H9 (cell line): ENCODE measurements around the gene GSX2. TPM values are rescaled to one million over a fixed set of nuclear protein-coding genes. Genes with fewer than 3 reads are reported as not detected.
A peak's percentile ranks its signal among the peaks of the same experiment; 100 is the strongest.

ENCODE experiments used
- DNase-seq: peaks from one replicate; pipeline ENCODE4 v3.0.0-alpha.2; 2017
- H2AFZ ChIP-seq: one replicate; pipeline ENCODE4 v1.6.1; 2013; ENCODE audit warnings: mild to moderate bottlenecking, low read length, control low read depth, moderate library complexity
- H2AK5ac ChIP-seq: 2 replicates; pipeline ENCODE4 v1.6.1; 2013; ENCODE audit warnings: low read length, control low read depth, mixed read lengths; ENCODE audit not compliant: insufficient read length
- H2BK120ac ChIP-seq: one replicate; pipeline ENCODE4 v1.6.1; 2013; ENCODE audit warnings: low read depth, mild to moderate bottlenecking, low read length, control low read depth, inconsistent platforms; ENCODE audit not compliant: poor library complexity, severe bottlenecking
- H2BK12ac ChIP-seq: 2 replicates; pipeline ENCODE4 v1.6.1; 2013; ENCODE audit warnings: low read length, control low read depth, mixed read lengths, low read depth; ENCODE audit not compliant: insufficient read length
- H2BK15ac ChIP-seq: 2 replicates; pipeline ENCODE4 v1.6.1; 2013; ENCODE audit warnings: low read depth, low read length, control low read depth
- H2BK20ac ChIP-seq: one replicate; pipeline ENCODE4 v1.6.1; 2013; ENCODE audit warnings: low read depth, mild to moderate bottlenecking, low read length, control low read depth, inconsistent platforms; ENCODE audit not compliant: poor library complexity, severe bottlenecking
- H2BK5ac ChIP-seq: 2 replicates; pipeline ENCODE4 v1.6.1; 2013; ENCODE audit warnings: low read length, control low read depth, mixed read lengths; ENCODE audit not compliant: insufficient read length
- H3K14ac ChIP-seq: 2 replicates; pipeline ENCODE4 v1.6.1; 2013; ENCODE audit warnings: low read length, control low read depth; ENCODE audit not compliant: insufficient read depth
- H3K18ac ChIP-seq: 2 replicates; pipeline ENCODE4 v1.6.1; 2013; ENCODE audit warnings: low read depth, mild to moderate bottlenecking, mixed read lengths, low read length, control low read depth; ENCODE audit not compliant: insufficient read length
- H3K23ac ChIP-seq: 2 replicates; pipeline ENCODE4 v1.6.1; 2013; ENCODE audit warnings: low read length, control low read depth, mixed read lengths, low read depth; ENCODE audit not compliant: insufficient read length
- H3K23me2 ChIP-seq: 2 replicates; pipeline ENCODE4 v1.6.1; 2013; ENCODE audit warnings: low read depth, mild to moderate bottlenecking, mixed read lengths, low read length, control low read depth; ENCODE audit not compliant: insufficient read length, poor library complexity, severe bottlenecking
- H3K27ac ChIP-seq: 2 replicates; pipeline ENCODE4 v1.5.1; 2013; ENCODE audit warnings: low read length, control low read depth, mixed read lengths, low read depth; ENCODE audit not compliant: insufficient read length
- H3K27me3 ChIP-seq: 2 replicates; pipeline ENCODE4 v1.6.1; 2013; ENCODE audit warnings: low read length, control low read depth, inconsistent platforms; ENCODE audit not compliant: insufficient read depth
- H3K4ac ChIP-seq: 2 replicates; pipeline ENCODE4 v1.6.1; 2013; ENCODE audit warnings: low read depth, mild to moderate bottlenecking, control low read depth, inconsistent platforms, low read length, moderate library complexity
- H3K4me1 ChIP-seq: 2 replicates; pipeline ENCODE4 v1.6.1; 2013; ENCODE audit warnings: low read length, control low read depth, inconsistent platforms; ENCODE audit not compliant: insufficient read depth
- H3K4me2 ChIP-seq: 2 replicates; pipeline ENCODE4 v1.6.1; 2013; ENCODE audit warnings: low read length, control low read depth, mixed read lengths; ENCODE audit not compliant: insufficient read length, insufficient read depth
- H3K56ac ChIP-seq: 2 replicates; pipeline ENCODE4 v1.6.1; 2013; ENCODE audit warnings: low read depth, mild to moderate bottlenecking, mixed read lengths, low read length, control low read depth; ENCODE audit not compliant: insufficient read length
- H3K79me1 ChIP-seq: 2 replicates; pipeline ENCODE4 v1.6.1; 2013; ENCODE audit warnings: low read depth, mild to moderate bottlenecking, moderate library complexity, low read length, control low read depth, inconsistent platforms; ENCODE audit not compliant: insufficient read depth, poor library complexity, severe bottlenecking
- H3K79me2 ChIP-seq: 2 replicates; pipeline ENCODE4 v1.6.1; 2013; ENCODE audit warnings: low read length, control low read depth, inconsistent platforms; ENCODE audit not compliant: insufficient read depth
- H3K9ac ChIP-seq: 2 replicates; pipeline ENCODE4 v1.6.1; 2013; ENCODE audit warnings: low read length, control low read depth, mixed read lengths; ENCODE audit not compliant: insufficient read length; ENCODE audit errors: extremely low read depth
- H3K9me3 ChIP-seq: one replicate; pipeline ENCODE4 v1.6.1; 2013; ENCODE audit warnings: low read depth, low read length, inconsistent platforms; ENCODE audit not compliant: control insufficient read depth
- H3T11ph ChIP-seq: one replicate; pipeline ENCODE4 v1.6.1; 2013; ENCODE audit warnings: mild to moderate bottlenecking, low read length, control low read depth, inconsistent platforms
- H4K20me1 ChIP-seq: one replicate; pipeline ENCODE4 v1.6.1; 2013; ENCODE audit not compliant: control insufficient read depth, insufficient read length, insufficient read depth
- H4K5ac ChIP-seq: 2 replicates; pipeline ENCODE4 v1.6.1; 2013; ENCODE audit warnings: low read depth, mild to moderate bottlenecking, mixed read lengths, low read length, control low read depth; ENCODE audit not compliant: insufficient read length
- H4K8ac ChIP-seq: replicated peaks from 2 replicates; pipeline ENCODE4 v1.6.1; 2013; ENCODE audit warnings: low read length, control low read depth, mixed read lengths, low read depth; ENCODE audit not compliant: insufficient read length
- H4K91ac ChIP-seq: 2 replicates; pipeline ENCODE4 v1.6.1; 2013; ENCODE audit warnings: low read depth, mild to moderate bottlenecking, moderate library complexity, mixed read lengths, low read length, control low read depth; ENCODE audit not compliant: insufficient read length
- H3K27ac Mint-ChIP-seq, 3 experiments: 2 replicates in 2 of 3; 3 replicates in 1 of 3; pipeline ENCODE4 v1.8.0; 2020 to 2021; ENCODE audit warnings: mixed read lengths in 3 of 3, mild to moderate bottlenecking in 1 of 3, moderate library complexity in 1 of 3
- H3K27me3 Mint-ChIP-seq: 2 replicates; pipeline ENCODE4 v1.8.0; 2021; ENCODE audit warnings: low read depth, mild to moderate bottlenecking, moderate library complexity, mixed read lengths
- H3K36me3 Mint-ChIP-seq, 3 experiments: 2 replicates in 2 of 3; 3 replicates in 1 of 3; pipeline ENCODE4 v1.8.0; 2020 to 2021; ENCODE audit warnings: low read depth in 3 of 3, mixed read lengths in 3 of 3; ENCODE audit not compliant: insufficient read depth in 1 of 3
- H3K4me1 Mint-ChIP-seq, 2 experiments: 2 replicates each; pipeline ENCODE4 v1.8.0; 2020; ENCODE audit warnings: mixed read lengths in 2 of 2
- H3K4me3 Mint-ChIP-seq, 2 experiments: 2 replicates in 1 of 2; 3 replicates in 1 of 2; pipeline ENCODE4 v1.8.0; 2020 to 2021; ENCODE audit warnings: mild to moderate bottlenecking in 2 of 2, mixed read lengths in 2 of 2, moderate library complexity in 1 of 2
- H3K9me3 Mint-ChIP-seq, 2 experiments: 2 replicates in 1 of 2; 3 replicates in 1 of 2; pipeline ENCODE4 v1.8.0; 2020; ENCODE audit warnings: mild to moderate bottlenecking in 2 of 2, mixed read lengths in 2 of 2, moderate library complexity in 1 of 2
- WGBS: extraction: QIAGEN DNeasy Blood & Tissue Kit; methylation state at CpG from one replicate; pipeline ENCODE4 v1.1.7; 2013; ENCODE audit warnings: missing lambda C conversion rate, low lambda C conversion rate, mixed read lengths; ENCODE audit not compliant: insufficient read length; ENCODE audit errors: extremely low coverage; 5-methylcytosine and 5-hydroxymethylcytosine counted together
- total RNA-seq: library from RNA; stranded (reverse); gene quantifications from 2 replicates; pipeline ENCODE4 v1.2.1, GENCODE V29; 2021
- TF ChIP-seq, protein P1 (sequence below): fragments of 200-600 bp; sonication (generic); conservative IDR thresholded peaks from 3 replicates; pipeline ENCODE4 v1.8.0; 2021; ENCODE audit warnings: antibody characterized with exemption, mild to moderate bottlenecking

The GSX2 gene
- total RNA-seq, 1 experiment from 2014 or later: not detected

DNA sequence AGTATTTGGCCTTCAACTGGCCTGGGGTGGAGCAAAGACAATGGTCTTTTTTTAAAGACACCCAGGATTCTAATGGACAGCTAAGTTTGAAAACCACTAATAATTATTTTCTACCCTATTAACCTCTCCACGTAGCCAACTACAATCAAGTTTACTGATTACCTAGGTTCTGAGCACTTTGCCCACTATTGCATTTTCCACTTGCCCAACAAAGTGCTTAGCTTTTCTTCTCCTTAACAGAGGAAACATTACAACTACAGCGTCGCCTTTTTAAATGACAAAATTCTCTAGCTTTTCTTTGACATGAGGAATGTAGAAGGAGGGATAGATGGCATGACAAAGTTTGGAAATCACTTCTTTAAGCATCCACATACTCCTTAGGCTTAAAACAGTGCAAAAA, 37.6 kb upstream of the GSX2 start:
- H3K79me2 ChIP-seq: no peaks in the 10 kb centered on the region
- Mint-ChIP-seq H3K27me3 (peaks cover 4% of the 10 kb centered on the region), H3K9me3 (no peaks in the 10 kb centered on the region), H3K36me3 (no peaks in the 10 kb centered on the region), H3K4me3 (peak overlapping the region in 1 of 2 experiments; percentile 59; a peak in 1 of 5 replicates), H3K27ac (no peak overlapping the region), H3K4me1 (peaks cover 31 to 42% of the 10 kb centered on the region in 2 experiments)
- no peak overlapping the region for H2BK15ac ChIP-seq
- no peak overlapping the region for H3K14ac ChIP-seq
- H3K56ac ChIP-seq: no peak overlapping the region
- no peaks in the 10 kb centered on the region for H3K9me3 ChIP-seq
- TF ChIP-seq, protein P1, sequence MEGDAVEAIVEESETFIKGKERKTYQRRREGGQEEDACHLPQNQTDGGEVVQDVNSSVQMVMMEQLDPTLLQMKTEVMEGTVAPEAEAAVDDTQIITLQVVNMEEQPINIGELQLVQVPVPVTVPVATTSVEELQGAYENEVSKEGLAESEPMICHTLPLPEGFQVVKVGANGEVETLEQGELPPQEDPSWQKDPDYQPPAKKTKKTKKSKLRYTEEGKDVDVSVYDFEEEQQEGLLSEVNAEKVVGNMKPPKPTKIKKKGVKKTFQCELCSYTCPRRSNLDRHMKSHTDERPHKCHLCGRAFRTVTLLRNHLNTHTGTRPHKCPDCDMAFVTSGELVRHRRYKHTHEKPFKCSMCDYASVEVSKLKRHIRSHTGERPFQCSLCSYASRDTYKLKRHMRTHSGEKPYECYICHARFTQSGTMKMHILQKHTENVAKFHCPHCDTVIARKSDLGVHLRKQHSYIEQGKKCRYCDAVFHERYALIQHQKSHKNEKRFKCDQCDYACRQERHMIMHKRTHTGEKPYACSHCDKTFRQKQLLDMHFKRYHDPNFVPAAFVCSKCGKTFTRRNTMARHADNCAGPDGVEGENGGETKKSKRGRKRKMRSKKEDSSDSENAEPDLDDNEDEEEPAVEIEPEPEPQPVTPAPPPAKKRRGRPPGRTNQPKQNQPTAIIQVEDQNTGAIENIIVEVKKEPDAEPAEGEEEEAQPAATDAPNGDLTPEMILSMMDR: no peak
- H3K23me2 ChIP-seq: peaks cover 7% of the 10 kb centered on the region
- no peak for DNase-seq
- H2BK20ac ChIP-seq: no peak overlapping the region
- no peak overlapping the region for H4K5ac ChIP-seq
- H3K4me2 ChIP-seq: no peak overlapping the region
- H3K4me1 ChIP-seq: no peaks in the 10 kb centered on the region; the same call in 1 of the 2 replicates
- H3K4ac ChIP-seq: no peak overlapping the region
- H3K23ac ChIP-seq: no peak overlapping the region
- no peak overlapping the region for H4K8ac ChIP-seq
- no peak overlapping the region for H2BK5ac ChIP-seq
- H3K79me1 ChIP-seq: peaks cover 3% of the 10 kb centered on the region
- no peak overlapping the region for H3K27ac ChIP-seq
- WGBS: no CpG with 5 or more reads among the region's 3 CpGs
- H4K20me1 ChIP-seq: no peaks in the 10 kb centered on the region
- H3T11ph ChIP-seq: no peak overlapping the region
- H4K91ac ChIP-seq: no peak overlapping the region
- H2AK5ac ChIP-seq: no peak overlapping the region
- H2AFZ ChIP-seq: no peak overlapping the region
- H3K18ac ChIP-seq: no peak overlapping the region
- no peak overlapping the region for H3K9ac ChIP-seq
- no peak overlapping the region for H2BK120ac ChIP-seq
- H3K27me3 ChIP-seq: no peaks in the 10 kb centered on the region
- no peak overlapping the region for H2BK12ac ChIP-seq
